Endothelial cell of umbilical vein (primary cell): Measurements from ENCODE around the gene SYNE1. TPM values are rescaled to one million over a fixed set of nuclear protein-coding genes. Genes with fewer than 3 reads are reported as not detected.

Experiments used
- BruUV-seq: library from RNA; stranded (reverse); fragments of 400-500 nt; replicated peaks from 2 replicates; lab custom pipeline; 2021; lab: Mats Ljungman, UMichigan
- CTCF ChIA-PET: fragments of 300-600, 350-600 bp; sonication (Branson Sonifier 250); formaldehyde crosslinking; loops from one replicate; lab custom pipeline; 2021; ENCODE audit warnings: antibody characterized with exemption, inconsistent platforms; lab: Charles Lee
- POLR2A ChIA-PET: fragments of 300-600, 350-600 bp; sonication (Branson Sonifier 250); formaldehyde crosslinking; loops from one replicate; lab custom pipeline; 2021; ENCODE audit warnings: antibody characterized with exemption, inconsistent platforms; lab: Charles Lee
- DNase-seq: peaks from one replicate; pipeline ENCODE4 v3.0.0-alpha.2; 2011; ENCODE audit warnings: low read depth, low spot score
- FAIRE-seq: peaks from 2 replicates; lab custom pipeline; 2011; peaks lifted over from hg19 to GRCh38; lab: Jason Lieb, UNC
- H2AFZ ChIP-seq: 2 replicates; pipeline ENCODE4 v1.6.0; 2012; ENCODE audit warnings: low read depth, low read length, control low read depth, inconsistent platforms
- H3K27ac ChIP-seq: 2 replicates; pipeline ENCODE4 v1.5.1; 2011; ENCODE audit warnings: low read depth, mild to moderate bottlenecking, control low read depth, low read length, moderate library complexity; ENCODE audit not compliant: insufficient read depth
- H3K27me3 ChIP-seq, 2 experiments: 2 replicates each; pipeline versions ENCODE4 v1.6.0 to v1.6.1; 2011; ENCODE audit warnings: low read length in 2 of 2, mixed read lengths in 1 of 2; ENCODE audit not compliant: control insufficient read depth in 2 of 2, insufficient read depth in 2 of 2
- H3K36me3 ChIP-seq, 2 experiments: 2 replicates in 1 of 2; 3 replicates in 1 of 2; pipeline ENCODE4 v1.5.1; 2011; ENCODE audit warnings: low read length in 2 of 2, mild to moderate bottlenecking in 1 of 2, moderate library complexity in 1 of 2; ENCODE audit not compliant: control insufficient read depth in 2 of 2, insufficient read depth in 2 of 2; ENCODE audit errors: extremely low read depth in 1 of 2
- H3K4me1 ChIP-seq: 3 replicates; pipeline ENCODE4 v1.5.1; 2011; ENCODE audit warnings: mild to moderate bottlenecking, low read length; ENCODE audit not compliant: control insufficient read depth, insufficient read depth; ENCODE audit errors: extremely low read depth
- H3K4me2 ChIP-seq: 2 replicates; pipeline ENCODE4 v1.6.1; 2011; ENCODE audit warnings: low read length, control low read depth, mixed read lengths; ENCODE audit not compliant: insufficient read depth
- H3K4me3 ChIP-seq, 3 experiments: fragments of 200-600 bp in 1 of 3; sonication (generic), shearing (Covaris generic) in 1 of 3; replicated peaks in 1 of 3; 2 replicates each; pipeline ENCODE4 v1.5.1; 2011 to 2016; ENCODE audit warnings: control low read depth in 3 of 3, low read length in 3 of 3, mild to moderate bottlenecking in 2 of 3, inconsistent platforms in 1 of 3, low read depth in 1 of 3, moderate library complexity in 1 of 3; ENCODE audit not compliant: insufficient read depth in 1 of 3
- H3K79me2 ChIP-seq: 2 replicates; pipeline ENCODE4 v1.6.0; 2012; ENCODE audit warnings: low read length, inconsistent platforms; ENCODE audit not compliant: control insufficient read depth, insufficient read depth
- H3K9ac ChIP-seq: replicated peaks from 2 replicates; pipeline ENCODE3; 2011; ENCODE audit warnings: low read length, control low read depth; ENCODE audit not compliant: insufficient read depth; ENCODE audit errors: extremely low read depth
- H3K9me1 ChIP-seq: replicated peaks from 3 replicates; pipeline ENCODE4 v1.6.0; 2011; ENCODE audit warnings: mild to moderate bottlenecking, low read length; ENCODE audit not compliant: control insufficient read depth, insufficient read depth; ENCODE audit errors: extremely low read depth
- H3K9me3 ChIP-seq: replicated peaks from 2 replicates; pipeline ENCODE4 v1.5.1; 2012; ENCODE audit warnings: low read length, inconsistent platforms; ENCODE audit not compliant: control insufficient read depth, insufficient read depth
- H4K20me1 ChIP-seq: replicated peaks from 2 replicates; pipeline ENCODE3; 2011; ENCODE audit warnings: mild to moderate bottlenecking, low read length; ENCODE audit not compliant: control insufficient read depth, insufficient read depth; ENCODE audit errors: extremely low read depth
- EZH2 ChIP-seq: IDR thresholded peaks from 2 replicates; pipeline ENCODE4 v1.6.1; 2012; ENCODE audit warnings: borderline replicate concordance, low read depth, mild to moderate bottlenecking, moderate library complexity, low read length, inconsistent platforms; ENCODE audit not compliant: severe bottlenecking
- FOS ChIP-seq: IDR thresholded peaks from 2 replicates; pipeline ENCODE4 v1.6.1; 2011; ENCODE audit warnings: mild to moderate bottlenecking, low read length, moderate library complexity, borderline replicate concordance; ENCODE audit not compliant: insufficient read depth
- GATA2 ChIP-seq: IDR thresholded peaks from 2 replicates; pipeline ENCODE4 v1.7.0; 2011; ENCODE audit warnings: low read depth, mild to moderate bottlenecking, moderate library complexity, mixed read lengths, low read length; ENCODE audit not compliant: insufficient read length, insufficient read depth
- JUN ChIP-seq: IDR thresholded peaks from 2 replicates; pipeline ENCODE4 v1.6.1; 2011; ENCODE audit warnings: borderline replicate concordance, low read depth; ENCODE audit not compliant: insufficient read length, insufficient read depth
- MAX ChIP-seq: IDR thresholded peaks from 2 replicates; pipeline ENCODE4 v1.6.1; 2011; ENCODE audit not compliant: insufficient read depth, insufficient read length
- MYC ChIP-seq: IDR thresholded peaks from one replicate; pipeline ENCODE4 v1.6.1; 2011; ENCODE audit warnings: mild to moderate bottlenecking, low read depth, low read length
- POLR2A ChIP-seq: IDR thresholded peaks from 2 replicates; pipeline ENCODE4 v1.6.1; 2012; ENCODE audit warnings: low read depth, mild to moderate bottlenecking, control low read depth, low read length
- POLR2AphosphoS5 ChIP-seq: IDR thresholded peaks from 2 replicates; pipeline ENCODE4 v1.6.1; 2012; ENCODE audit warnings: low read depth, mild to moderate bottlenecking, control low read depth, low read length, moderate library complexity; ENCODE audit not compliant: insufficient read depth
- dilution Hi-C: fragments of 300-500 bp; cut with MboI; formaldehyde crosslinking; loops from one replicate; pipeline ENCODE4 v1.15.0; 2019; ENCODE audit warnings: low sequenced_read_pairs; ENCODE audit not compliant: extremely low pct_ligation_motif_present
- intact Hi-C: fragments of 100-400 bp; cut with micrococcal nuclease; formaldehyde crosslinking; loops from one replicate; pipeline ENCODE4 v1.10.0; 2022
- polyA plus RNA-seq, 4 experiments: library from polyadenylated mRNA; depleted of rRNA in 3 of 4; stranded (reverse) in 3 of 4; unstranded in 1 of 4; fragments of >200 nt; gene quantifications; 2 replicates each; pipeline versions ENCODE4 v1.2.1 to v1.2.3, GENCODE V29; 2011 to 2012; ENCODE audit warnings: missing spikeins in 1 of 4
- total RNA-seq: library from RNA; stranded (reverse); gene quantifications from 2 replicates; pipeline ENCODE4 v1.2.3, GENCODE V29; 2021
- TF ChIP-seq, protein P1 (sequence below), 2 donors: IDR thresholded peaks; 1 replicate in 1 of 2; 2 replicates in 1 of 2; pipeline ENCODE4 v1.5.1; 2011; ENCODE audit warnings: low read length in 2 of 2, mild to moderate bottlenecking in 2 of 2, moderate library complexity in 2 of 2, control low read depth in 1 of 2, inconsistent platforms in 1 of 2, low read depth in 1 of 2; ENCODE audit not compliant: insufficient read depth in 1 of 2; ENCODE audit errors: extremely low read depth in 1 of 2

Gene SYNE1
- total and polyA plus RNA-seq, 2 donors (not counting 3 experiments of a cell fraction or from before 2014, with no cell fraction given) = 26.5 to 52.3 TPM

DNA sequence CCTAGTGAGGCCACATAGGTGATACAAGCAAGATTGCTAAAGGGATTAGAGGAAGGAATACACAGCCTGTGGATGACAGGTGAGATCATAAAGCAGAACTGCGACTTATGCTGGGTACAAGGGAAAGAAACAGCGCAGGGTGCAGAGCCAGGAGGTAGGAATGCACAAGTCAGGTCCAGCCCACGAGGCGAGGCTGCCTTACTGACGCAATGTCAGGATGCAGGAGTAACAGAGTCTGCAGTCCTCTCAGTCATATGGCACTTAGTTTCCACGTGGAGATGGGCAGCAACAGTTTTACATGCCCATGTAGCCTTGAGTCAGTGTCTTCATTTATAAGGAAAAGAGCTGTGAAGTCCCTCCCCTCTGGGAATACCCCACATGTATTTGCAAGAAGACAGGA is 210.9 kb downstream of the SYNE1 start:
- Histone ChIP-seq H3K4me3 (no peak overlapping the region), H3K4me2 (no peak overlapping the region), H3K79me2 (no peaks in the 10 kb centered on the region), H3K4me1 (no peaks in the 10 kb centered on the region), H3K36me3 (no peaks in the 10 kb centered on the region), H3K27me3 (peaks cover 0 to 2% of the 10 kb centered on the region in 2 experiments), H3K9me1 (no peaks in the 10 kb centered on the region), H3K9me3 (no peaks in the 10 kb centered on the region), H4K20me1 (no peaks in the 10 kb centered on the region), H3K27ac (no peak overlapping the region), H3K9ac (no peak overlapping the region), H2AFZ (no peak overlapping the region)
- DNase-seq = no peak
- ChIA-PET POLR2A (no interaction called here), CTCF (no interaction called here)
- FAIRE-seq = no peak
- dilution Hi-C loops (no loop called here), intact Hi-C loops (no loop called here)
- no TSS peak for BruUV-seq
- no peak for TF ChIP-seq POLR2A
- no peak for TF ChIP-seq EZH2
- TF ChIP-seq POLR2AphosphoS5 = no peak
- TF ChIP-seq MAX = no peak
- no peak for TF ChIP-seq GATA2
- no peak for TF ChIP-seq MYC
- TF ChIP-seq JUN = no peak
- TF ChIP-seq, protein P1, sequence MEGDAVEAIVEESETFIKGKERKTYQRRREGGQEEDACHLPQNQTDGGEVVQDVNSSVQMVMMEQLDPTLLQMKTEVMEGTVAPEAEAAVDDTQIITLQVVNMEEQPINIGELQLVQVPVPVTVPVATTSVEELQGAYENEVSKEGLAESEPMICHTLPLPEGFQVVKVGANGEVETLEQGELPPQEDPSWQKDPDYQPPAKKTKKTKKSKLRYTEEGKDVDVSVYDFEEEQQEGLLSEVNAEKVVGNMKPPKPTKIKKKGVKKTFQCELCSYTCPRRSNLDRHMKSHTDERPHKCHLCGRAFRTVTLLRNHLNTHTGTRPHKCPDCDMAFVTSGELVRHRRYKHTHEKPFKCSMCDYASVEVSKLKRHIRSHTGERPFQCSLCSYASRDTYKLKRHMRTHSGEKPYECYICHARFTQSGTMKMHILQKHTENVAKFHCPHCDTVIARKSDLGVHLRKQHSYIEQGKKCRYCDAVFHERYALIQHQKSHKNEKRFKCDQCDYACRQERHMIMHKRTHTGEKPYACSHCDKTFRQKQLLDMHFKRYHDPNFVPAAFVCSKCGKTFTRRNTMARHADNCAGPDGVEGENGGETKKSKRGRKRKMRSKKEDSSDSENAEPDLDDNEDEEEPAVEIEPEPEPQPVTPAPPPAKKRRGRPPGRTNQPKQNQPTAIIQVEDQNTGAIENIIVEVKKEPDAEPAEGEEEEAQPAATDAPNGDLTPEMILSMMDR (IDR thresholded peaks at IDR 0.05; ENCODE audit: extremely low read depth in 1 of 2, insufficient read depth in 1 of 2, low read depth in 1 of 2, low read length in 2 of 2) = no peak
- TF ChIP-seq FOS = no peak
